ENCODE measurements around the gene CSF3R.

- TF ChIP-seq, protein P1, sequence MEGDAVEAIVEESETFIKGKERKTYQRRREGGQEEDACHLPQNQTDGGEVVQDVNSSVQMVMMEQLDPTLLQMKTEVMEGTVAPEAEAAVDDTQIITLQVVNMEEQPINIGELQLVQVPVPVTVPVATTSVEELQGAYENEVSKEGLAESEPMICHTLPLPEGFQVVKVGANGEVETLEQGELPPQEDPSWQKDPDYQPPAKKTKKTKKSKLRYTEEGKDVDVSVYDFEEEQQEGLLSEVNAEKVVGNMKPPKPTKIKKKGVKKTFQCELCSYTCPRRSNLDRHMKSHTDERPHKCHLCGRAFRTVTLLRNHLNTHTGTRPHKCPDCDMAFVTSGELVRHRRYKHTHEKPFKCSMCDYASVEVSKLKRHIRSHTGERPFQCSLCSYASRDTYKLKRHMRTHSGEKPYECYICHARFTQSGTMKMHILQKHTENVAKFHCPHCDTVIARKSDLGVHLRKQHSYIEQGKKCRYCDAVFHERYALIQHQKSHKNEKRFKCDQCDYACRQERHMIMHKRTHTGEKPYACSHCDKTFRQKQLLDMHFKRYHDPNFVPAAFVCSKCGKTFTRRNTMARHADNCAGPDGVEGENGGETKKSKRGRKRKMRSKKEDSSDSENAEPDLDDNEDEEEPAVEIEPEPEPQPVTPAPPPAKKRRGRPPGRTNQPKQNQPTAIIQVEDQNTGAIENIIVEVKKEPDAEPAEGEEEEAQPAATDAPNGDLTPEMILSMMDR (IDR thresholded peaks at IDR 0.05): no peak
- TF ChIP-seq POLR2A (IDR thresholded peaks at IDR 0.05): no peak
Observed at GRCh38 chr1:36455386-36455785, 27.3 kb downstream of the CSF3R start.
